Stomach (tissue), 9 donors: ENCODE measurements around the gene STPG2. TPM values are rescaled to one million over a fixed set of nuclear protein-coding genes. Genes with fewer than 3 reads are reported as not detected.

Source experiments
- DNase-seq, 2 donors: peaks; one replicate each; pipeline versions ENCODE4 v3.0.0 to v3.0.0-alpha.2; 2013 to 2019
- H3K27ac ChIP-seq, 5 donors: fragments of 200-600 bp in 4 of 5; sonication (generic) in 4 of 5; one replicate each; pipeline ENCODE4 v1.5.1; 2013 to 2019; ENCODE audit warnings: mild to moderate bottlenecking in 1 of 5, moderate library complexity in 1 of 5
- H3K27me3 ChIP-seq, 3 donors: fragments of 200-600 bp; sonication (generic); one replicate each; pipeline ENCODE4 v1.5.1; 2017 to 2019; ENCODE audit warnings: mixed run types in 1 of 3
- H3K36me3 ChIP-seq, 4 donors: fragments of 200-600 bp; sonication (generic); 1 replicate in 3 of 4; 2 replicates in 1 of 4; pipeline ENCODE4 v1.5.1; 2016 to 2019
- H3K4me1 ChIP-seq, 4 donors: fragments of 200-600 bp; sonication (generic); one replicate each; pipeline ENCODE4 v1.5.1; 2016 to 2019
- H3K4me3 ChIP-seq, 4 donors: fragments of 200-600 bp; sonication (generic) in 3 of 4; one replicate each; pipeline ENCODE4 v1.5.1; 2016 to 2019; ENCODE audit warnings: mild to moderate bottlenecking in 1 of 4
- H3K9me3 ChIP-seq, 4 donors: fragments of 200-600 bp; sonication (generic); one replicate each; pipeline ENCODE4 v1.5.1; 2016 to 2019
- EP300 ChIP-seq: sonication (generic); formaldehyde crosslinking; IDR thresholded peaks from one replicate; pipeline ENCODE4 v1.6.1; 2017; ENCODE audit warnings: antibody characterized with exemption
- POLR2A ChIP-seq, 4 donors: fragments of 450-650 bp; IDR thresholded peaks; one replicate each; pipeline ENCODE4 v1.6.1; 2016; ENCODE audit warnings: antibody characterized with exemption in 4 of 4, control low read depth in 2 of 4, mild to moderate bottlenecking in 1 of 4, moderate library complexity in 1 of 4
- POLR2AphosphoS5 ChIP-seq, 3 donors: sonication (generic); formaldehyde crosslinking; IDR thresholded peaks; one replicate each; pipeline ENCODE4 v1.6.1; 2016; ENCODE audit warnings: antibody characterized with exemption in 3 of 3
- WGBS, 5 donors: extraction: QIAGEN DNeasy Blood & Tissue Kit in 3 of 5; methylation state at CpG; one replicate each; pipeline versions ENCODE4 v1.1.5 to v1.1.7; 2013 to 2018; 5-methylcytosine and 5-hydroxymethylcytosine counted together
- intact Hi-C: fragments of 100-400 bp; cut with DNase I; formaldehyde crosslinking; loops from one replicate; pipeline ENCODE4 v1.15.1; 2023; ENCODE audit warnings: low total_unique reads
- polyA plus RNA-seq, 3 donors: library from polyadenylated mRNA; stranded (reverse); fragments of 200-250 nt; gene quantifications; one replicate each; pipeline ENCODE4 v1.2.3, GENCODE V29; 2013
- total RNA-seq, 5 donors: library from RNA; depleted of rRNA; stranded (reverse); fragments of >200 nt; gene quantifications; one replicate each; pipeline versions ENCODE4 v1.1.0 to v1.2.3, GENCODE V29; 2014 to 2016
- TF ChIP-seq, protein P1 (sequence below), 7 experiments: fragments of 450-650 bp in 4 of 7; fragments of 200-600 bp in 3 of 7; sonication (generic) in 3 of 7; IDR thresholded peaks; one replicate each; pipeline ENCODE4 v1.5.1; 2016 to 2019; ENCODE audit warnings: antibody characterized with exemption in 7 of 7, control low read depth in 2 of 7, mild to moderate bottlenecking in 1 of 7
- donor health status: healthy with polysubstance abuse.
- donor health status: Bipolar disorder and iron deficiency.
- donor health status: healthy.

The STPG2 gene
- total and polyA plus RNA-seq, 8 donors: 0.05 to 0.89 (median 0.49) TPM; not detected in 4

- no peaks in the 10 kb centered on the region for H3K4me1 ChIP-seq
- peaks cover 0 to 10% (median 4%) of the 10 kb centered on the region in 4 donors for H3K9me3 ChIP-seq
- intact Hi-C loops: no loop called here
- no peak overlapping the region for H3K27ac ChIP-seq
- no peak overlapping the region for H3K4me3 ChIP-seq
- TF ChIP-seq, protein P1, sequence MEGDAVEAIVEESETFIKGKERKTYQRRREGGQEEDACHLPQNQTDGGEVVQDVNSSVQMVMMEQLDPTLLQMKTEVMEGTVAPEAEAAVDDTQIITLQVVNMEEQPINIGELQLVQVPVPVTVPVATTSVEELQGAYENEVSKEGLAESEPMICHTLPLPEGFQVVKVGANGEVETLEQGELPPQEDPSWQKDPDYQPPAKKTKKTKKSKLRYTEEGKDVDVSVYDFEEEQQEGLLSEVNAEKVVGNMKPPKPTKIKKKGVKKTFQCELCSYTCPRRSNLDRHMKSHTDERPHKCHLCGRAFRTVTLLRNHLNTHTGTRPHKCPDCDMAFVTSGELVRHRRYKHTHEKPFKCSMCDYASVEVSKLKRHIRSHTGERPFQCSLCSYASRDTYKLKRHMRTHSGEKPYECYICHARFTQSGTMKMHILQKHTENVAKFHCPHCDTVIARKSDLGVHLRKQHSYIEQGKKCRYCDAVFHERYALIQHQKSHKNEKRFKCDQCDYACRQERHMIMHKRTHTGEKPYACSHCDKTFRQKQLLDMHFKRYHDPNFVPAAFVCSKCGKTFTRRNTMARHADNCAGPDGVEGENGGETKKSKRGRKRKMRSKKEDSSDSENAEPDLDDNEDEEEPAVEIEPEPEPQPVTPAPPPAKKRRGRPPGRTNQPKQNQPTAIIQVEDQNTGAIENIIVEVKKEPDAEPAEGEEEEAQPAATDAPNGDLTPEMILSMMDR (IDR thresholded peaks at IDR 0.05): no peak
- TF ChIP-seq POLR2AphosphoS5 (IDR thresholded peaks at IDR 0.05) (no peak), EP300 (no peak), POLR2A (IDR thresholded peaks at IDR 0.05) (no peak)
- DNase-seq: no peak
- H3K36me3 ChIP-seq: no peaks in the 10 kb centered on the region
- H3K27me3 ChIP-seq: no peaks in the 10 kb centered on the region
These were observed 276.3 kb downstream of the STPG2 start for GRCh38 chr4:97866821-97867556.

DNA sequence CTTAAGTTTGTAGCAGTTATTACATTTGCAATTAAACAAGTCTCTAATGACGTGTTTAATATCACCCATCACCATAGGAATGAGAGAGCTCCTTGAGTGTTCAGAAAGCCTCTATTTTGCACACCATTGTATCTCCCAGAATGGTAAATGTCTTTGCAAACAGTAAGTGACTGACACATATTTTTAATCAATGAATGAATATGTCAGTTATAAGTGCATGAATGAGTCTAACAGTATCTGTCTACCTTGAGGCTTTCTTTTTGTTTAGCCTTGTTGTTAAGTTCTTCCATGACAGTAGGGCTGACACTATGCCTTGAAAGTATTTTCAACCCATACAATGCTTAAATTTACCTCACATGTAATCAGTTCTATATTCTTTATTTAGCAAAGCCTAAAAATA is 292.2 kb downstream of the STPG2 start:
- Histone ChIP-seq H3K27me3 (no peaks in the 10 kb centered on the region), H3K4me3 (no peak overlapping the region), H3K36me3 (no peaks in the 10 kb centered on the region), H3K4me1 (no peaks in the 10 kb centered on the region), H3K9me3 (peaks cover 0 to 32% (median 17%) of the 10 kb centered on the region in 4 donors), H3K27ac (no peak overlapping the region)
- TF ChIP-seq POLR2A (IDR thresholded peaks at IDR 0.05) (no peak), EP300 (no peak), POLR2AphosphoS5 (IDR thresholded peaks at IDR 0.05) (no peak)
- TF ChIP-seq, protein P1 (IDR thresholded peaks at IDR 0.05): no peak
- WGBS, 5 donors: 82 to 100% (median 90%) methylated on average over 1 of the region's 1 CpG
- intact Hi-C loops: no loop called here
- DNase-seq: no peak

GRCh38 chr4:97845758-97846157 is 297.5 kb downstream of the STPG2 start:
- peaks cover 0 to 10% (median 4%) of the 10 kb centered on the region in 4 donors for H3K9me3 ChIP-seq
- no peak overlapping the region for H3K4me3 ChIP-seq
- H3K36me3 ChIP-seq: no peaks in the 10 kb centered on the region
- no peak overlapping the region for H3K27ac ChIP-seq
- no peaks in the 10 kb centered on the region for H3K27me3 ChIP-seq
- TF ChIP-seq POLR2AphosphoS5 (IDR thresholded peaks at IDR 0.05) (no peak), POLR2A (IDR thresholded peaks at IDR 0.05) (no peak), EP300 (no peak)
- TF ChIP-seq, protein P1 (IDR thresholded peaks at IDR 0.05): no peak
- DNase-seq: no peak
- intact Hi-C loops: no loop called here
- no peaks in the 10 kb centered on the region for H3K4me1 ChIP-seq

DNA sequence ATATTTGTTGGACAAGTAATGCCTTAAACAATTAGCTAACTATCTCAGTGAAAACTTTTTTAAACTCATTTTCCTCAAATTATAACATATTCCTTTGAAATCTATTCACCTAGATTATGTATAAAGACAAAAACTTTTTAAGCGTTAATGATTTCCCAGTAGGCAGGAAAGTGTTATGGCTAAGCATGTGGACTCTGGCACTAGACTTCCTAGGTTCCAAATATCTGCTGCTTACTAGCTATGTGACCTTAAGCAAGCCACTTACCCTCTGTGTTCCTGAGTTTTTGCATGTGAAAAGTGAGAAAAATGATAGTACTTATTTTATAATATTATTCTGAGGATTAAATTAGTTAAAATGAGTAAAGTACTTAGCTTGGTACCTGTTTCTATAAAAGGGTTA is 301.8 kb downstream of the STPG2 start:
- Histone ChIP-seq H3K36me3 (no peaks in the 10 kb centered on the region), H3K27me3 (no peaks in the 10 kb centered on the region), H3K9me3 (peaks cover 0 to 7% (median 2%) of the 10 kb centered on the region in 4 donors), H3K27ac (no peak overlapping the region), H3K4me3 (no peak overlapping the region), H3K4me1 (no peaks in the 10 kb centered on the region)
- 85 to 96% (median 89%) methylated on average over 1 of the region's 1 CpG for WGBS, 5 donors
- DNase-seq: no peak
- intact Hi-C loops: no loop called here
- TF ChIP-seq, protein P1 (IDR thresholded peaks at IDR 0.05): no peak
